Measurements from ENCODE around the gene SLC30A7. TPM values are rescaled to one million over a fixed set of nuclear protein-coding genes. Genes with fewer than 3 reads are reported as not detected.
"Not testable (repeated sequence)": the region's sequence is repeated elsewhere in the genome, so short reads cannot be mapped to it uniquely, and the experiment has no call there.

Gene SLC30A7
- polyA plus RNA-seq, 3 donors, result 15.4 to 20.9 (median 18.4) TPM

- no peak for DNase-seq (ENCODE audit: extremely low read depth in 1 of 11, low read depth in 9 of 11, low spot score in 4 of 11)
Measured at GRCh38 chr1:100876291-100876690, 19.6 kb upstream of the SLC30A7 start.

DNA sequence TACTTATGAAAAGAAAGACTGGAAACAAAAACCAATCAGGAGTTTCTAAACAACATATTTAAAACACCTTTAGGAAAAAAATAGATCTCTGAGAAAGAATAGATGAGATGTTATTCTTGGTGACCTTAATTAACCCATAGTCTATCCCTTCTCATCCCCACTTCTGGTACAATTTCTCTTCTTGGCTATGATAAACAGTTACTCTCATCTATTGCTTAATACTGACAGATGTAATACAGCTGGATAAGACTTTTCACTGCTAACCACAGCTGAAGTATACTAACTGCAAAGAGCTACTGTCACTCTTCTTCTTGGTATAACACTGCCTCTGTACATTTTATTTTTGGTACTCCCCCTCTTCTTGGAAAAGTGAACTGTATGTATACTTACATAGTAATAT lies 16.5 kb upstream of the SLC30A7 start:
- no peak for DNase-seq (ENCODE audit: extremely low read depth in 1 of 11, low read depth in 9 of 11, low spot score in 4 of 11)

DNA sequence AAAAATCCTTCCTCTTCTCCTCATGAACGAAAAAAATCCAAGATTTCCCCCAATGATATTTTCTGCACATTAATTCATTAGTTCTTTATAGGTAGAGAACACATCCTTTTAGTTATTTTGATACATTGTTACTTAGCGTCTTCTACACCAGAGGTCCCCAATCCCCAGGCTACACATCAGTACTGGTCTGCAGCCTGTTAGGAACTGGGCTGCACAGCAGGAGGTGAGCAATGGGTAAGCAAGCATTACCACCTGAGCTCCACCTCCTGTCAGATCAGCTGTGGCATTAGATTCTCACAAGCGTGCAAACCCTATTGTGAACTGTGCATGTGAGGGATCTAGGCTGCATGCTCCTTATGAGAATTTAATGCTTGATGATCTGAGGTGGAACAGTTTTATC lies 14.2 kb upstream of the SLC30A7 start:
- DNase-seq (ENCODE audit: extremely low read depth in 1 of 11, low read depth in 9 of 11, low spot score in 4 of 11), result no peak

- DNase-seq (ENCODE audit: extremely low read depth in 1 of 11, low read depth in 9 of 11, low spot score in 4 of 11), result no peak
Measured at GRCh38 chr1:100882698-100883097, 13.2 kb upstream of the SLC30A7 start.

DNA sequence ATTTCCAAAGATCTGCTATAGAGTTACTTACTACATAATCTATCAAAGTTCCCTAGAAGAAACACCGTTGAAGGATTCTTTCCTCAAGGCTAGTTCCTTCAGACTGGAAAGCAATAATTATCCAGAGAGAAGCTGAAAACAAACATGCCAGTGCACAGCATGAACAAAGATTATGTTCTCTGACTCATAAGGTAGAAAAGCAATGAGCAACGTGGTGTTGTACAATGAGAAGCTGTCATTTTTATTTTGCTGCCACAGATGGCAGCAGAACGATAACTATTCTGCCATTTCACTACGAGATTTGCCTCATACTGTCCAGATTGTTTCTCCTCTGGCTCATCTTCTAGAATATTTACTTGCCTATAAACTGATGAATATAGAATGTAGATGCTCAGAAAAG lies 11.9 kb upstream of the SLC30A7 start:
- no peak for DNase-seq (ENCODE audit: extremely low read depth in 1 of 11, low read depth in 9 of 11, low spot score in 4 of 11)

GRCh38 chr1:100889007-100889406 lies 6.9 kb upstream of the SLC30A7 start:
- not testable (repeated sequence) for DNase-seq (ENCODE audit: extremely low read depth in 1 of 11, low read depth in 9 of 11, low spot score in 4 of 11)

DNA sequence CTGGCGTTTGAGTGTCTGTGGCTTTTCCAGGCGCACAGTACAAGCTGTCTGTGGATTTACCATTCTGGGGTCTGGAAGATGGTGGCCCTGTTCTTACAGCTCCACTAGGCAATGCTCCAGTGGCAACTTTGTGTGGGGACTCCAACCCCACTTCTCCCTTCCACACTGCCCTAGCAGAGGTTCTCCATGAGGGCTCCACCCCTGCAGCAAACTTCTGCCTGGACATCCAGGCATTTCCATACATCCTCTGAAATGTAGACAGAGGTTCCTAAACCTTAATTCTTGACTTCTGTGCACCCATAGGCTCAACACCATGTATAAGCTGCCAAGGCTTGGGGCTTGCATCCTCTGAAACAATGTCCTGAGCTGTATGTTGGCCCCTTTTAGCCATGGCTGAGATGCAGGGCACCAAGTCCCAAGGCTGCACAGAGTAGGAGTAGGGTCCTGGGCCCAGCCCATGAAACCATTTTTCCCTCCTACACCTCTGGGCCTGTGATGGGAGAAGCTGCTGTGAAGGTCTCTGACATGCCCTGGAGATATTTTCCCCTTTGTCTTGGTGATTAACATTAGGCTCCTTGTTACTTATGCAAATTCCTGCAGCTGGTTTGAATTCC lies 5.9 kb upstream of the SLC30A7 start:
- DNase-seq (ENCODE audit: extremely low read depth in 1 of 11, low read depth in 9 of 11, low spot score in 4 of 11), result not testable (repeated sequence)

GRCh38 chr1:100891380-100891779 lies 4.5 kb upstream of the SLC30A7 start:
- no peak for DNase-seq (ENCODE audit: extremely low read depth in 1 of 11, low read depth in 9 of 11, low spot score in 4 of 11)

DNA sequence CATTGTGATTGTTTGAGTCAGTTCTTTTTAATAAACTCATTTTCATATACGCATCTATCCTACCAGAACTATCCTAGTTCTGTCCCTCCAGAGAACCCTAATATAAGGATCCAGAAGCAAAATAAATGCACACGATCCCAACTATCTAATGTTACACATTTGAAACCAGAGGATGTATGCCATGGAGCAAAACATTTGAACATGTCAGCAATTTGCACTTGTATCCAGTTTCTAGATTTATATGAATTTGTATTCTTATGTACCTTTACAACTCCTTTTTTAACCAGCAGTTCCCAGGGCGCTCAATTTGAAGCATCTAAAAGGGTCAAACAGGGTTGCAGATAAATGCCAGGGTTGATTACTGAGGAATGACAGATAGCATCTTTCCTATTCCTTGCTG lies 3.3 kb upstream of the SLC30A7 start:
- DNase-seq (ENCODE audit: extremely low read depth in 1 of 11, low read depth in 9 of 11, low spot score in 4 of 11), result no peak

DNA sequence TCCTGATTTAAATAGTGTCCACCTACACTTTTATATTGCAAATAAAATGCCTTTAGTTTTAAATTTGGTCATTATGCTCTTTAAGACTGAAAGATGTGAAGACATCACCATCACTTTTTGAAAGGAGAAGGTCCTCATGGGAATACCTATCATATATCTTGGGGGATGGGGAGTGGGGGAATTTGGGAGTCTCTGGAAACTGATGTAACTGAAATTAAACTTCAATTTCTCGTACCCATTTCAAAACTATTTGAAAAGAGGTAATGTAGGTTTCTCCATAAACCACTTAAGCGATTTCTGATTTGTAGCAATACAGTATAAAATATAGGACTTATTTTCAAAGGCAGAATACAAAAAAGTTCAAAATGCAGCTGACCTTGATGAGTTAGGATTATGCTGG lies 2.2 kb upstream of the SLC30A7 start:
- DNase-seq (ENCODE audit: extremely low read depth in 1 of 11, low read depth in 9 of 11, low spot score in 4 of 11), result no peak

DNA sequence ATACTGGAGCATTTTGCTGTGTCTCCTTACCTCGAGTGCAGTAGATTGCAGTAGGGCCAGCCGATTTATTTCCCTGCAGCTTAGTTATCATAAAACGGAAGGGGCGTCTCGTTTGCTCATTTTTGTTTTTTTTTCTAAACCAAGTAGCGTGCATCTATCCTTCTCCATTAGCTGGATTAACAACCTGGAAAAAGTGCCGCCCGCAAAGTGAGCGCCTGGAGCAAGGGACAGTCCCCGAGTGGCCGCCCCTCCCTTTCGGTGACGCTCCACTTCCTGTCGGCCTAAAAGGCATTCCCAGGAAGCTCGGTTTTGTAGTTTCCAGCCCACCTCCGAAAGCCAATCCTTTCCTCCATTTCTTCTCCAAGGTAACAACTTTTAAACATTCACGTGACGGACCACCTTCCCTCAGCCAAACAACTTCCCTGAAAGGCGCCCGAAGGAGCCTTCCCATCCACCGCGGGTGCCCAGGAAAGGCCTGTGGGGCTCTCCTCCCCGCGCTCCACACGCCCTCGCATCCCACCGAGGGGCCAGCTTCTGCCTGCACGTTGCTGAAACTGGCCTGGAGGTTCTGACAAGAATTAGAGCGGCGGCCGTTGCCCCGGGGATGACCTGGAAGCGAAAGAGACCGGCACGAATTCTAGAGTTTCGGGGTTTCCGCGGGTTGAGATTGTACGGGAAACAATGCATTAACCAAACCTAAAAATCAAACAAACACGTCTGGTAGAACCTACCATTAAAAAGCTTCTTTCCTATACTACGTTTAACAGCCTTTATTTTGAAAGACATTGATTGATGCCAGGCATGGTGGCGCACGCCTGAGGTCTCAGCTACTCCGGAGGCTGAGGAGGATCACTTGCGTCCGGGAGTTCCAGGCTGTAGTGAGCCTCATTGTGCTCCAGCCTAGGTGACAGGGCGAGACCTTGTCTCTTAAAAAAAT lies 1.0 kb upstream of the SLC30A7 start, which contains the start of gene EXTL2:
EXTL2 (minus strand) TSS at position 240 of the 937 bp plus-strand sequence. CDS start 6,085 bp downstream, outside the sequence.
- peak; percentile 83 to 92 (median 87) for DNase-seq (ENCODE audit: extremely low read depth in 1 of 11, low read depth in 9 of 11, low spot score in 4 of 11)

- peak in 8 of 11 donors; percentile 10 to 34 (median 22) for DNase-seq (ENCODE audit: extremely low read depth in 1 of 11, low read depth in 9 of 11, low spot score in 4 of 11)
Measured at GRCh38 chr1:100896481-100896982, 642 bp downstream of the SLC30A7 start.

- no peak for DNase-seq (ENCODE audit: extremely low read depth in 1 of 11, low read depth in 9 of 11, low spot score in 4 of 11)
Measured at GRCh38 chr1:100902365-100902764, 6.5 kb downstream of the SLC30A7 start.

- DNase-seq (ENCODE audit: extremely low read depth in 1 of 11, low read depth in 9 of 11, low spot score in 4 of 11), result no peak
Measured at GRCh38 chr1:100903777-100904176, 7.9 kb downstream of the SLC30A7 start.

- no peak for DNase-seq (ENCODE audit: extremely low read depth in 1 of 11, low read depth in 9 of 11, low spot score in 4 of 11)
Measured at GRCh38 chr1:100904528-100904927, 8.6 kb downstream of the SLC30A7 start.

- no peak for DNase-seq (ENCODE audit: extremely low read depth in 1 of 11, low read depth in 9 of 11, low spot score in 4 of 11)
Measured at GRCh38 chr1:100905181-100905580, 9.3 kb downstream of the SLC30A7 start.

DNA sequence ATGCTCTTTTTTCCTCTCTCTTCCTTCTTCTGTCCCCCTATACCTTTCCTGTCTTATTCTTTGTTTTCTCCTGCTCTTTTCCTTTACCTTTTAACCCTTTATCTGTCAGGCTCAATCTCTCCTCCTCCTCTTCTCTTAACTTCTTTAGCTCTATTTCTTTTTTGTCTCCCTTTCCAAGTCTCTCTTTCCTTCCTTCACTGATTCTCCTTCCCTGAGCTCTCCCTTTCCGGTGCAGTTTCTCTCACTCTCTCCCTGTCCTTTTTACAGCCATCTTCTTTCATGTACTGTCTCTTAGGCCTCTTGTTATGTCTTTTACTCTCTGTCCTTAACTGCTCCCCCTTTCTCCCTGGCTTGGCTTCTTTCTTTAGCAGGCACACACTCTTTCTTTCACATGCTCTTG lies 12.0 kb downstream of the SLC30A7 start:
- DNase-seq (ENCODE audit: extremely low read depth in 1 of 11, low read depth in 9 of 11, low spot score in 4 of 11), result no peak

GRCh38 chr1:100909018-100909417 lies 13.1 kb downstream of the SLC30A7 start:
- no peak for DNase-seq (ENCODE audit: extremely low read depth in 1 of 11, low read depth in 9 of 11, low spot score in 4 of 11)

GRCh38 chr1:100912019-100912418 lies 16.1 kb downstream of the SLC30A7 start:
- DNase-seq (ENCODE audit: extremely low read depth in 1 of 11, low read depth in 9 of 11, low spot score in 4 of 11), result no peak

- peak in 10 of 11 donors; percentile 15 to 57 (median 35) for DNase-seq (ENCODE audit: extremely low read depth in 1 of 11, low read depth in 9 of 11, low spot score in 4 of 11)
Measured at GRCh38 chr1:100921110-100921706, 25.3 kb downstream of the SLC30A7 start.
